HEK293T (cell line): Measurements from ENCODE around the gene AHR.
"Not testable (repeated sequence)": the region's sequence is repeated elsewhere in the genome, so short reads cannot be mapped to it uniquely, and the experiment has no call there.

Experiments used
- CTCF ChIA-PET: fragments of 350-600 bp; formaldehyde crosslinking; extraction: SDS; loops from one replicate; lab custom pipeline; 2021; ENCODE audit warnings: antibody characterized with exemption, inconsistent platforms; lab: Yijun Ruan, JAX
- POLR2A ChIA-PET: fragments of 350-600 bp; formaldehyde crosslinking; extraction: SDS; loops from one replicate; lab custom pipeline; 2020; ENCODE audit warnings: antibody characterized with exemption, inconsistent platforms; lab: Yijun Ruan, JAX
- DNase-seq: peaks from one replicate; pipeline ENCODE4 v3.0.0; 2012; ENCODE audit warnings: mixed read lengths; ENCODE audit errors: extremely low spot score
- ARNT ChIP-seq: fragments of 450-650 bp; IDR thresholded peaks from 2 replicates; pipeline ENCODE4 v1.6.1; 2017; ENCODE audit warnings: mild to moderate bottlenecking
- BHLHE40 ChIP-seq: fragments of 450-650 bp; IDR thresholded peaks from 2 replicates; pipeline ENCODE4 v1.6.1; 2016; ENCODE audit warnings: mild to moderate bottlenecking, moderate library complexity, borderline replicate concordance
- CTBP1 ChIP-seq: fragments of 450-650 bp; IDR thresholded peaks from 2 replicates; pipeline ENCODE4 v1.6.1; 2016; ENCODE audit warnings: borderline replicate concordance
- ELF4 ChIP-seq: fragments of 450-650 bp; IDR thresholded peaks from 2 replicates; pipeline ENCODE4 v1.6.1; 2017; ENCODE audit warnings: antibody characterized with exemption
- FOXA1 ChIP-seq: fragments of 450-650 bp; IDR thresholded peaks from 2 replicates; pipeline ENCODE4 v1.6.1; 2016; ENCODE audit warnings: mild to moderate bottlenecking
- FOXK2 ChIP-seq: fragments of 450-650 bp; IDR thresholded peaks from 2 replicates; pipeline ENCODE4 v1.6.1; 2016; ENCODE audit warnings: mild to moderate bottlenecking
- FOXM1 ChIP-seq: fragments of 450-650 bp; IDR thresholded peaks from 2 replicates; pipeline ENCODE4 v1.6.1; 2017; ENCODE audit warnings: mild to moderate bottlenecking, borderline replicate concordance
- HDGF ChIP-seq: fragments of 450-650 bp; IDR thresholded peaks from 2 replicates; pipeline ENCODE4 v1.6.1; 2017; ENCODE audit warnings: antibody characterized with exemption, borderline replicate concordance
- L3MBTL2 ChIP-seq: fragments of 450-650 bp; conservative IDR thresholded peaks from 2 replicates; pipeline ENCODE4 v1.6.1; 2016; ENCODE audit warnings: mild to moderate bottlenecking
- LEF1 ChIP-seq: fragments of 450-650 bp; IDR thresholded peaks from 2 replicates; pipeline ENCODE4 v1.6.1; 2017; ENCODE audit warnings: mild to moderate bottlenecking, borderline replicate concordance
- NFRKB ChIP-seq: fragments of 450-650 bp; IDR thresholded peaks from 2 replicates; pipeline ENCODE4 v1.6.1; 2016; ENCODE audit warnings: mild to moderate bottlenecking, moderate library complexity
- PKNOX1 ChIP-seq: fragments of 450-650 bp; IDR thresholded peaks from 2 replicates; pipeline ENCODE4 v1.6.1; 2016
- SP1 ChIP-seq: fragments of 450-650 bp; IDR thresholded peaks from 2 replicates; pipeline ENCODE4 v1.6.1; 2017
- SUZ12 ChIP-seq: fragments of 450-650 bp; IDR thresholded peaks from 2 replicates; pipeline ENCODE4 v1.6.1; 2016; ENCODE audit warnings: mild to moderate bottlenecking
- TARDBP ChIP-seq: fragments of 450-650 bp; IDR thresholded peaks from 2 replicates; pipeline ENCODE4 v1.6.1; 2016
- ZNF384 ChIP-seq: fragments of 450-650 bp; IDR thresholded peaks from 2 replicates; pipeline ENCODE4 v1.6.1; 2016

Gene AHR

GRCh38 chr7:17336168-17336567 is 37.7 kb downstream of the AHR start:
- TF ChIP-seq FOXK2 = no peak
- no peak for TF ChIP-seq L3MBTL2
- no peak for TF ChIP-seq FOXA1
- TF ChIP-seq HDGF = no peak
- TF ChIP-seq CTBP1 = no peak
- no peak for TF ChIP-seq LEF1
- no peak for TF ChIP-seq FOXM1
- TF ChIP-seq SUZ12 = no peak
- TF ChIP-seq PKNOX1 = no peak
- TF ChIP-seq BHLHE40 = no peak
- TF ChIP-seq SP1 = no peak
- no peak for TF ChIP-seq ARNT
- TF ChIP-seq ZNF384 = no peak
- ChIA-PET POLR2A (no interaction called here), CTCF (no interaction called here)
- no peak for DNase-seq

GRCh38 chr7:17339139-17339538 is 40.7 kb downstream of the AHR start:
- DNase-seq = no peak
- POLR2A ChIA-PET = no interaction called here
- TF ChIP-seq ZNF384 = no peak
- no peak for TF ChIP-seq TARDBP
- TF ChIP-seq FOXM1 = no peak
- TF ChIP-seq CTBP1 = no peak
- TF ChIP-seq FOXK2 = no peak
- TF ChIP-seq FOXA1 = no peak
- no peak for TF ChIP-seq BHLHE40
- TF ChIP-seq HDGF = no peak
- no peak for TF ChIP-seq PKNOX1
- TF ChIP-seq SUZ12 = no peak
- CTCF ChIA-PET = no interaction called here

GRCh38 chr7:17339952-17340351 is 41.5 kb downstream of the AHR start:
- DNase-seq = no peak
- ChIA-PET POLR2A (no interaction called here), CTCF (no interaction called here)
- TF ChIP-seq FOXK2 (no peak), ARNT (no peak), SUZ12 (no peak), ZNF384 (no peak), ELF4 (no peak), PKNOX1 (no peak), SP1 (no peak), CTBP1 (no peak), NFRKB (no peak), FOXA1 (no peak), LEF1 (no peak), TARDBP (no peak), BHLHE40 (no peak), L3MBTL2 (no peak), FOXM1 (no peak), HDGF (no peak)

GRCh38 chr7:17340655-17341054 is 42.2 kb downstream of the AHR start:
- no peak for DNase-seq
- ChIA-PET CTCF (no interaction called here), POLR2A (no interaction called here)
- TF ChIP-seq ELF4 (no peak), PKNOX1 (no peak), SUZ12 (no peak), LEF1 (no peak), BHLHE40 (no peak)

- no peak for DNase-seq
- TF ChIP-seq CTBP1 (no peak), FOXA1 (no peak), BHLHE40 (no peak)
- POLR2A ChIA-PET = no interaction called here
- CTCF ChIA-PET = no interaction called here
These were observed 44.3 kb downstream of the AHR start for GRCh38 chr7:17342756-17343155.

- POLR2A ChIA-PET = no interaction called here
- CTCF ChIA-PET = no interaction called here
These were observed 48.9 kb downstream of the AHR start for GRCh38 chr7:17347401-17347800.

GRCh38 chr7:17348932-17349331 is 50.5 kb downstream of the AHR start:
- CTCF ChIA-PET = interaction anchor here (0.7 kb wide), 1 partner anchor 882 kb away, joined by 3 read pairs; no protein-coding TSS in a partner anchor
- POLR2A ChIA-PET, DNase-seq: not testable (repeated sequence)

More at GRCh38 chr7:17347401-17347800, 48.9 kb downstream of the AHR start:
- TF ChIP-seq PKNOX1 (no peak), ARNT (no peak), BHLHE40 (no peak), CTBP1 (no peak), FOXK2 (no peak), LEF1 (no peak)
- DNase-seq = no peak

- POLR2A ChIA-PET, CTCF ChIA-PET, DNase-seq: not testable (repeated sequence)
These were observed 51.9 kb downstream of the AHR start for GRCh38 chr7:17350321-17350720.

- DNase-seq, CTCF ChIA-PET, POLR2A ChIA-PET: not testable (repeated sequence)
These were observed 55.4 kb downstream of the AHR start for GRCh38 chr7:17353650-17354419.
